HCT116 (cell line): ENCODE results near the gene THAP5. TPM values are rescaled to one million over a fixed set of nuclear protein-coding genes. Genes with fewer than 3 reads are reported as not detected.

Source experiments
- ATAC-seq: fragments of 200-7000 bp; cut with Tn5 transposase; 2 replicates; pipeline ENCODE4 v1.9.1; 2020; ENCODE audit warnings: mild to moderate bottlenecking, moderate library complexity
- BruUV-seq: library from RNA; stranded (reverse); fragments of 400-500 nt; replicated peaks from 2 replicates; lab custom pipeline; 2021; lab: Mats Ljungman, UMichigan
- CTCF ChIA-PET: fragments of 300-600 bp; sonication (Branson Sonifier 250); formaldehyde crosslinking; loops from one replicate; lab custom pipeline; 2021; ENCODE audit warnings: antibody characterized with exemption; lab: Charles Lee
- POLR2A ChIA-PET: fragments of 300-600, 350-600 bp; sonication (Branson Sonifier 250); formaldehyde crosslinking; loops from one replicate; lab custom pipeline; 2021; ENCODE audit warnings: antibody characterized with exemption; lab: Charles Lee
- RAD21 ChIA-PET, 2 experiments: fragments of 300-600 bp; sonication (Branson Sonifier 250); formaldehyde crosslinking; loops; one replicate each; lab custom pipeline; 2023; ENCODE audit warnings: low total read pairs in 2 of 2; ENCODE audit not compliant: uncharacterized antibody in 2 of 2, unreplicated experiment in 2 of 2, low non-redundant PET in 1 of 2; lab: Charles Lee
- DNase-seq: peaks from one replicate; pipeline ENCODE4 v3.0.0-alpha.2; 2010; ENCODE audit warnings: low read depth, low spot score
- H2AFZ ChIP-seq: fragments of 200-600 bp; shearing (Covaris generic), sonication (generic); 2 replicates; pipeline ENCODE4 v1.6.1; 2017; ENCODE audit warnings: low read depth, mixed run types, mixed read lengths, antibody characterized with exemption, low read length; ENCODE audit not compliant: poor library complexity, severe bottlenecking
- H3K27ac ChIP-seq: 2 replicates; pipeline ENCODE4 v1.5.1; 2012; ENCODE audit warnings: low read depth, low read length
- H3K27me3 ChIP-seq: fragments of 200-600 bp; sonication (generic); 2 replicates; pipeline ENCODE4 v1.6.1; 2016; ENCODE audit warnings: mixed run types, low read length, mixed read lengths; ENCODE audit not compliant: insufficient read depth
- H3K36me3 ChIP-seq, 2 experiments: fragments of 200-500 bp in 1 of 2; fragments of 200-600 bp in 1 of 2; sonication (Bioruptor generic) in 1 of 2; sonication (generic) in 1 of 2; 2 replicates each; pipeline versions ENCODE4 v1.5.1 to v1.6.1; 2014 to 2016; ENCODE audit warnings: low read length in 2 of 2, inconsistent platforms in 1 of 2, mixed read lengths in 1 of 2, mixed run types in 1 of 2; ENCODE audit not compliant: insufficient read depth in 2 of 2, control insufficient read depth in 1 of 2
- H3K4me1 ChIP-seq, 2 experiments: fragments of 200-600 bp in 1 of 2; sonication (generic) in 1 of 2; 2 replicates each; pipeline versions ENCODE4 v1.5.1 to v1.6.1; 2012 to 2017; ENCODE audit warnings: low read length in 2 of 2, inconsistent platforms in 1 of 2, mild to moderate bottlenecking in 1 of 2, mixed read lengths in 1 of 2, mixed run types in 1 of 2, moderate library complexity in 1 of 2; ENCODE audit not compliant: insufficient read depth in 2 of 2, control insufficient read depth in 1 of 2
- H3K4me2 ChIP-seq: fragments of 200-600 bp; sonication (generic); 2 replicates; pipeline ENCODE4 v1.6.1; 2017; ENCODE audit warnings: mixed run types, low read length, mixed read lengths
- H3K4me3 ChIP-seq, 2 experiments: fragments of 200-600 bp in 1 of 2; sonication (generic) in 1 of 2; replicated peaks in 1 of 2; 2 replicates each; pipeline ENCODE4 v1.5.1; 2011 to 2016; ENCODE audit warnings: low read length in 2 of 2, control low read depth in 1 of 2, low read depth in 1 of 2, mild to moderate bottlenecking in 1 of 2, mixed read lengths in 1 of 2, mixed run types in 1 of 2
- H3K79me2 ChIP-seq: fragments of 200-600 bp; sonication (generic); 2 replicates; pipeline ENCODE4 v1.6.1; 2017; ENCODE audit warnings: mild to moderate bottlenecking, mixed run types, low read length, moderate library complexity, mixed read lengths; ENCODE audit not compliant: insufficient read depth
- H3K9ac ChIP-seq: fragments of 200-600 bp; sonication (generic); 2 replicates; pipeline ENCODE4 v1.6.1; 2016; ENCODE audit warnings: low read length, mixed read lengths
- H3K9me2 ChIP-seq: fragments of 200-600 bp; sonication (generic), shearing (Covaris generic); 2 replicates; pipeline ENCODE4 v1.6.1; 2017; ENCODE audit warnings: mixed run types, mild to moderate bottlenecking, moderate library complexity; ENCODE audit not compliant: insufficient read depth
- H3K9me3 ChIP-seq, 2 experiments: fragments of 200-500 bp in 1 of 2; fragments of 200-600 bp in 1 of 2; sonication (Bioruptor generic) in 1 of 2; sonication (generic) in 1 of 2; 2 replicates each; pipeline ENCODE4 v1.6.1; 2014 to 2017; ENCODE audit warnings: low read length in 2 of 2, mixed read lengths in 2 of 2, inconsistent platforms in 1 of 2, low read depth in 1 of 2, mild to moderate bottlenecking in 1 of 2, mixed run types in 1 of 2, moderate library complexity in 1 of 2; ENCODE audit not compliant: control insufficient read depth in 1 of 2, insufficient read depth in 1 of 2
- H4K20me1 ChIP-seq: fragments of 200-600 bp; sonication (generic), shearing (Covaris generic); 2 replicates; pipeline ENCODE4 v1.6.1; 2017; ENCODE audit warnings: mixed run types, mild to moderate bottlenecking, moderate library complexity; ENCODE audit not compliant: insufficient read depth
- ATF3 ChIP-seq: IDR thresholded peaks from 2 replicates; pipeline ENCODE4 v1.6.1; 2012
- CBX3 ChIP-seq: IDR thresholded peaks from 2 replicates; pipeline ENCODE4 v1.6.1; 2012; ENCODE audit warnings: low read depth
- ELF1 ChIP-seq: IDR thresholded peaks from 2 replicates; pipeline ENCODE4 v1.6.1; 2012; ENCODE audit warnings: low read depth, borderline replicate concordance
- EZH2phosphoT487 ChIP-seq: fragments of 200-600 bp; IDR thresholded peaks from 2 replicates; pipeline ENCODE4 v1.6.1; 2018; ENCODE audit warnings: antibody characterized with exemption, borderline replicate concordance
- FOSL1 ChIP-seq: IDR thresholded peaks from 2 replicates; pipeline ENCODE4 v1.6.1; 2012; ENCODE audit warnings: low read depth
- POLR2AphosphoS5 ChIP-seq: IDR thresholded peaks from 2 replicates; pipeline ENCODE4 v1.6.1; 2011; ENCODE audit warnings: mild to moderate bottlenecking, low read depth, low read length, moderate library complexity
- RAD21 ChIP-seq: IDR thresholded peaks from 2 replicates; pipeline ENCODE4 v1.6.1; 2012; ENCODE audit warnings: low read depth, mild to moderate bottlenecking
- REST ChIP-seq: IDR thresholded peaks from 2 replicates; pipeline ENCODE4 v1.6.1; 2012; ENCODE audit warnings: low read depth
- SP1 ChIP-seq: IDR thresholded peaks from 2 replicates; pipeline ENCODE4 v1.6.1; 2012; ENCODE audit warnings: low read depth
- SRF ChIP-seq: IDR thresholded peaks from 2 replicates; pipeline ENCODE4 v1.6.1; 2012; ENCODE audit warnings: low read depth
- ZFX ChIP-seq: fragments of 450-650 bp; IDR thresholded peaks from 2 replicates; pipeline ENCODE4 v1.6.1; 2017
- ZNF274 ChIP-seq: fragments of 200-500 bp; sonication (Bioruptor generic); IDR thresholded peaks from 2 replicates; pipeline ENCODE4 v1.6.1; 2014; ENCODE audit warnings: mild to moderate bottlenecking, low read depth, low read length, inconsistent platforms
- intact Hi-C: fragments of 100-400 bp; cut with micrococcal nuclease; formaldehyde crosslinking; loops from 2 replicates; pipeline ENCODE4 v1.10.0; 2022
- total RNA-seq: library from RNA; stranded (reverse); gene quantifications from one replicate; pipeline ENCODE4 v1.2.1, GENCODE V29; 2021; ENCODE audit not compliant: unreplicated experiment

THAP5 gene
- total RNA-seq, 1 experiment from 2014 or later, result 29.3 TPM

- Histone ChIP-seq H3K9me2 (no peaks in the 10 kb centered on the region), H3K4me3 (no peak overlapping the region), H3K9me3 (no peaks in the 10 kb centered on the region), H3K27ac (no peak overlapping the region), H3K9ac (no peak overlapping the region), H3K27me3 (no peaks in the 10 kb centered on the region), H3K4me2 (no peak overlapping the region), H3K79me2 (no peaks in the 10 kb centered on the region), H3K36me3 (no peaks in the 10 kb centered on the region), H2AFZ (no peak overlapping the region), H3K4me1 (no peaks in the 10 kb centered on the region), H4K20me1 (no peaks in the 10 kb centered on the region)
- intact Hi-C loops, result no loop called here
- POLR2A ChIA-PET, result no interaction called here
- TF ChIP-seq SP1 (no peak), FOSL1 (no peak), POLR2AphosphoS5 (no peak), EZH2phosphoT487 (no peak), RAD21 (no peak), ELF1 (no peak), SRF (no peak), ATF3 (no peak), REST (no peak), ZFX (no peak), ZNF274 (no peak), CBX3 (no peak)
- BruUV-seq, result no TSS peak
- ATAC-seq (no peak), DNase-seq (no peak)
- RAD21 ChIA-PET, result no interaction called here
- CTCF ChIA-PET, result no interaction called here
Measured at GRCh38 chr7:108589874-108590273, 20.4 kb upstream of the THAP5 start.
